HG03575 (cell line): ENCODE data around the gene ARHGEF11.

Source experiments
- ATAC-seq: cut with Tn5 transposase; IDR thresholded peaks from one replicate; pipeline ENCODE4 v1.9.1; 2021; ENCODE audit not compliant: unreplicated experiment, insufficient number of reproducible peaks, low FRiP score; ENCODE audit errors: extremely low read depth

ARHGEF11 gene

GRCh38 chr1:156904187-156904959 lies 141.2 kb downstream of the ARHGEF11 start:
- no peak for ATAC-seq

DNA sequence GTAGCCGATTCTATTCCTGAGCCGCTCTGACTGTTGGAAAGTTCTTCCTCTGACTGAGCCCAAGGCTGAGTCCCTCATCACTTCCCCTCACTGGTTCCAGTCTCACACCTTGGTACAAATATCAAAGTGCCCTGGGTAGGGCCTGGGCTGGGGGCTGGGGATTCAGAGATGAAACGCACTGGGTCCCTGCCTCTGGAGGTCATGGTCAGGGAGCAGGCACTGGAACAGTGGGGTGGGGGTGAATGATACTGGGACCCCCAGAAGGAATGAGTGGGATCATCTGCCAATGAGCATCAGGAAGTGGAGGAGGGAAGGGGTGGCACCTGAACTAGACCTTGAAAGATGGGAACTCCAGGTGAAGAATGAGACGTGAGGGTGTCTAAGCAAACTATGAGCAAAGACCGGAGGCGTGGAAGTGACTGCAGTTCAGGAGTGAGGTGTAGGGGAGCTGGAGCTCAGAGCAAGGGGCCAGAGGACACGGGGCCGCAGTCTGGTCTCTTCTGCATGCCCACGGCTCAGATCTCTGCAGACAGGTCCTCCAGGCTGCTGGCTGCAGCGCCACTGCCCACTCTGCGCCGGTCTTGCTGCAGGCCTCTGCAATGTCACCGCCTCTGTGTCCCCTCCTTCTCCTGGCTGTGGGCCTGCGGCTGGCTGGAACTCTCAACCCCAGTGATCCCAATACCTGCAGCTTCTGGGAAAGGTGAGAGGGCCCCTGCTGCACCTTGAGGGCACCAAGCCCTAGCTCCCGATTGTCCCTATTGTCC lies 142.0 kb downstream of the ARHGEF11 start:
- ATAC-seq = no peak

GRCh38 chr1:156901966-156902915 lies 143.3 kb downstream of the ARHGEF11 start:
- ATAC-seq = no peak

DNA sequence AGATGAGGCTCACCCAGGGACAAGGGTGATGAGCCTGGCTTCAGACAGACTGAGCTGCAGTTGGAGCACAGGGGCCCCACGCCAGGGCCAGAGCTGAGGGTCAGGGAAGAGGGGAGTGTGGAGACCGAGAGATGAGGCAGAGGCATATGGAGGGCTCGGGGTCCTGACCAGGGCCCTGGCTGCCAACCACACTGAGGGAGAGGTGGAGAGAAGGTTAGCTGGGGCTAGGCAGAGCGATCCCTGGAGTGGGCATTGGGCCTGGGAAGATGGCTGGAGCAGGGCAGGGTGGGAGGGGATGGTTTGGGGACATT lies 144.0 kb downstream of the ARHGEF11 start:
- ATAC-seq = no peak

DNA sequence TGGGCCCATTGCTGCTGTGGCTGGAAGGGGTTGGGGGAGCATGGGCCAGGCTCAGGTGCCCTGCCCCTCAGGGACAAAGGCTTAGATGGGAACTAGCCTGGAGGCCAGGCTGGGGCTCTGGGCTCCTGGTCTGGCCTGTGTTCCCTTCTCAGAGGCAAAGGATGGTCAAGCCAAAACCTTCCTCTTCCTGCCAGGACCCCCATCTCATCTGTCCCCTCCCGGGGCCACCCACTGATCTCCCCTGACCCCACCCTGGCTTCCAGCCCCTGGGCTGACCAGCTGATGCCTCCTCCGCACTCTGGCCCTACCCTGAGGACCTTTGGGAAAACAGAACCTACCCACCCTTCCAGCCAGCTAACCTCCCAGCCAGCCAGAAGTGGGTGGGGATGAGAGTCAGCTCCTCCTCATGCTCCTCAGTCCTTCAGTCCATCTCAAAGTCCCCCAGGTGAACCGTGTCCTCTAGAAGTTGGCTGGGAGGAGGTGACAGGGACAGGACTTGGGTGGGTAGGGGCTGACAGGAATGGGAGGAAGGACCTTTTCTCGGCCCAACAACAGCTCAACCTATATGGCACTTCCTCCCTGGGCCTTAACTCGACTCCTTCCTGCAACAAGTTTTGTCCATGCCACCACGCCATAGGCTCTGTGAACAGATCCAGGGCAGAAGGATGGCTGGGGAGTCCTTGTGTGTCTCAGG lies 144.5 kb downstream of the ARHGEF11 start:
- no peak for ATAC-seq

DNA sequence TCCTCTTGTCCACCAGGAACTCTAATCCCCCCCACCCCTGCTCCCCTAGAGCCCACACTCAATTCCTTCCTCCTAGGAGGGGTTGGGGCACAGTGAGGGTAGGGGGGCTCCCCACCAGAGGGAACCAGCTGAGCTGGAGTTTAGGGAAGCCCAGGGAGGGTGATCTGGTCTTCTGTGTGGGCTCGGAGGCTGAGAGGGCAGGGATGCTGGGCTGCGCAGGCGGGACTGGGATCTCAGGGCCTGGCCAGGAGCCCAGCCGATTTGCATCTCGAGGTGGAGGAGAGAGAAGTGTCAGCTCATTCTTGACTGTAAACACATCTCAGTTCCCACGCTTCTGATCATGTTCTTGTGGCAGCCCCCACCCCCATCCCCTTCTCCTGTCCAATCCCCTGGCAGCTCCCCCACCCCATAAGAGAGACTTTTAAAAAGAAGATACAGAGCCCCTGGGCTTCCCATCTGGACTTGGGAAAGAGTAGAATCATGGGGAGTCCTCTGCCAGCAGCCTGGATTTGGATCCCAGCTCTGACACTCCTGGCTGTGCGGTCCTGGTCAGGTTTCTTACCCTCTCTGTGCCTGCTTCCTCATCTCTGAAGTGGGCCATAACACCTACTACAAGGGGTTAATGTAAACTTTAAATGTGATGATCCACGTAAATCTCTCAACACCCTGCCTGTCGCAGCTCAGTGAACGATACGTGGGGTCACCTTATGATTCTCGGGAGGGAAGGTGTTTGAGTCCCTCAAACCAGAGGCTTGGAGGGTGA lies 145.4 kb downstream of the ARHGEF11 start:
- no peak for ATAC-seq

DNA sequence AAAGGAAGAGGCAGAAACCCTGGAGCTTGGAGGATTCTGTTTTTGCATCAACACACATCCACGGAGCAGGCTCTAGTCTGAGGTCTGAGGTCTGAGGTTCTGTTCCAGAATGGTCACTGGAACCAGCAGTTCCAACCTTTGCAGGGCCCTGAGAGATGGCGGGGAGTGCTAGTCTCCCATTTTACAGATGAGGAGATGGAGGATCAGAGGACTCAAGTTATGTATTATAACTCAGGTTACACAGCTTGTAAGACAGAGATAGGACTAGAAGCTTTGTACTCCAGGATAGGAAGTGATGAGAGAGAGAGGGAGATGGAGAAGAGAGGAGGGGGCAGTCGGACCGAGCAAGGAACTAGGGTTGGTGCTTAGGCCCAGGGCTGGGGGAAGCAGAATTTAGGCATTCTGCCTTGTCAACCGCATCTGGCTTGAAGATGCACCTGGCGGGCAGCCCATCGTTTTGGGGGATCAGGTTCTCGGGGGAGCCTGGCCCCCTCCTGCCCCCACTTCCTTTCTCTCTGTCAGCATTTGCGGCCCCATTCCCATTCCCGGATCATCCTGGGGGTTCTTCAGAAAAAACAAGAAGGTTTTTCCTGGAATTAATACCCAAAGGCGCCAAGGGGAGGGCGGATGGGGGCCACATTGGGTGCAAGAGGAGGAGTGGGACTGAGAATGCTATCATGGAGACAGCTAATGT lies 146.4 kb downstream of the ARHGEF11 start:
- ATAC-seq = no peak

DNA sequence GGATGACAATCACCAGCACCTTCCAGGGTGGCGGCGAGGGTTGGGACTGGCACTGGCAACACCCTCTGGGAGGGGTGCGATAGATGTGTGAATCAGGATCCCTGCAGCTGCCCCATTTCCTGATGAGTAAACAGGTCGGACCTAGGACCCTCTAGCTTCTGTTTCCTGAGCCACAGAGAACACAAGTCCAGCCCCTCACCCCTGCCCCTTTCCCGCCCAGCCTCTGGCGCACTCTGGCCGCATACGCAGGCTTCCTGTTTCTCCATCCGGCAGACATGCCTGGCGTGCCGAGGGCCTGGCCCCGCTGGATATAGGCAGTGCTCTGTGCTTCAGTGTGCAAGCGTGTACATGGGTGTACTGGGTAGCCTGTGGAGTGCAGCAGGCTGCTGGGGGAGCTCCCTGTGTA lies 147.4 kb downstream of the ARHGEF11 start:
- no peak for ATAC-seq

- no peak for ATAC-seq
Measured at GRCh38 chr1:156897078-156897825, 148.3 kb downstream of the ARHGEF11 start.

- no peak for ATAC-seq
Measured at GRCh38 chr1:156896490-156897033, 149.0 kb downstream of the ARHGEF11 start.

GRCh38 chr1:156895927-156896326 lies 149.6 kb downstream of the ARHGEF11 start:
- no peak for ATAC-seq

- ATAC-seq = no peak
Measured at GRCh38 chr1:156895455-156895812, 150.1 kb downstream of the ARHGEF11 start.

DNA sequence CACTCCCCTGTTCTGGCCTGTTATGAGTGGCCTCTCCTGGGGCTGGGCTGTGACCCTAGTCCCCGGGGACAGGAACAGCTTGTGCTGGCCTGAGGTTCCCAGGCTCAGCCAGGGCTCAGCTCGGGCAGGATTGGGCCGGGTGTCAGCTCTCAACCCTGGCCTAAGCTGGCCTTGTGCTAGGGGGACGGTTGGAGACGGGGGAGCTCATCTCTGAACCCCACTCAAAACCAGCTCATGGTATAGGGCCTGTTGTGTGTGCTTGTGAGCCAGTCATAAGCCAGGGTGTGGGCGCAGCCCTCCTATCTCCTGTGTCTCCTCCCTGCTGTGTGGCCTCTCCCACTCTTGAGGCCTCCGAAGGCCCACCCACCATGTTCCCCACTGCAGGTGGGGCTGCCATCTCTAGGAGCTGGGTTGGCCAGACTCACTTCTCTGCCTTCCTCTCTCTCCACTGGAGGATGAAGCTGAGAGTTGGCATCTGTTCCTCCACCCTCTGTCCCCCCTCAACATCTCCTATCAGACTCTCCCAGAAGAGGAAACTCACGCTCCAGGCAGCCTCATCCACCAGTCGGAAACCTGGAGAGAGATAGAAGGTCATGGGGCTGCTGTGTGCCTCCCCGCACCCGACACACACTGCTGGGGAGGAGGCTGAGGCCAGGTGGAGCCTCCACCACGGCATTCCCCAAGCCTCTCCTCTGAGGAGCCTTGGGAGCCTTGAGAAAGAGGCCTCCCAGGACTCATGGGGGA lies 150.7 kb downstream of the ARHGEF11 start:
- ATAC-seq = no peak

DNA sequence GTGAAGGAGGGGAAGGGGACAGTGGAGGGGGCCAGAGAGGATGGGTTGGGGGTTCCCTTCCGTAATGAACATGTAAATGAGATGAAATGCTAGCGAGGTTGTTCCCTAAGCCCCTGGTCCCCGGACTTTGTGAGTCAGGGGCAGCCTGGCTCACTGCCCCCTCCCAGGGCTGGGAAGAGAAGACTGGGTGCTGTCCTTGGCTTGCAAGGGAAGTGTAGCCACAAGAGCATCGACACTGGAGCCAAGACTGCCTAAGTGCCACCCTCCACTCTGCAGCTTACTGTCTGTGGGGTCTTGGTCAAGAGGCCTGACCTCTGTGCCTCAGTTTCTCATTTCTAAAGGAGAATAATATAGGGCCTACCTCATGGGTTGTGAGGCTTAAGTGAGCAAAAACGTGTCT lies 151.5 kb downstream of the ARHGEF11 start:
- no peak for ATAC-seq

DNA sequence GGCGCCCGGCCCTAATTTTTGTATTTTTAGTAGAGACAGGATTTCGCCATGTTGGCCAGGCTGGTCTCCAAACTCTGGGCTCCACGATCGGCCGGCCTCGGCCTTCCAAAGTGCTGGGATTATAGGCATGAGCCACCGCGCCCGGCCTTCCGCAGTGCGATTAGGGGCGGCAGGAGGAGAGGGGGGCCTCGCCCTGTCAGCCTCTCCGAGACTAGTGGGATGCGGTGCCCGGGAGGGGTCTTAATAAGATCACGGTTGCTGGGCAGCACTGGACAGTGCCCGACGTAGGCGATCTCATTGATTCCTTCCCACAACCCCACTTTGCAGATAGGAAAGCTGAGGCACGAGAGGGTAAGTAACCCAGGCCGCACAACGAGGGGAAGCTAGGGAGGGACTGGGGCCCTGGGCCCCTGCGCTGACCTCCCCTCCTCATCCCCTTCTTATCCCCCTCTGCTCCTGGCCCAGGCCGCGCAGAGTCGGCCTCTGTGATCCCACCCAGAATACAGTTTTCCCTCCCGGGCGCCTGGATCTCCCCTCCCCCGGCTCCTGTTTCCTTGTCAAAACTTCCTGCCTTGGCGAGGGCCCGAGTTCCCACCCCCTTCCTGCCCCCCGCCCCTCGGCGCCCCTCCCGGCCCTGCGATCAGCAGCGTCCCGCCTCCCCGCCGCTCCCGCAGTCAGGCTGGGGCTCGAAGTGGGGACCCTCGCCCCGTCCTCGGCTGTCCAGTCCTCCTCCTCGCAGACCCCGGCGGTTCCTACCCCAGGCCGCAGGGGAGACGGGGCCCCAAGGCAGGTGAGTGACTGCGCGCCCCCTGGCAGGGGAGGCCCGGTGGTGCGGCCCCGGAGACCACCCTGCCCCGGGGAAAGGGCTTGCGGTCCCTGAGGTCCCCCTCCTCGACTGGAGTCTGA lies 152.2 kb downstream of the ARHGEF11 start, which contains the start of gene PEAR1:
Gene PEAR1, plus strand, starts transcription at position 671 of the 906 bp plus-strand sequence. CDS start 10,209 bp downstream, outside the sequence.
- ATAC-seq = no peak
